Spinal cord (tissue), 10 donors: ENCODE data around the gene ZNF729. TPM values are rescaled to one million over a fixed set of nuclear protein-coding genes. Genes with fewer than 3 reads are reported as not detected.

Experiments
- DNase-seq, 6 donors: peaks; one replicate each; pipeline versions ENCODE4 v3.0.0 to v3.0.0-alpha.2; 2013 to 2015; ENCODE audit warnings: low spot score in 6 of 6, low read depth in 4 of 6
- H3K27ac ChIP-seq: one replicate; pipeline ENCODE4 v1.5.1; 2013; ENCODE audit warnings: low read depth, low read length, control low read depth
- H3K27me3 ChIP-seq: one replicate; pipeline ENCODE4 v1.6.1; 2013; ENCODE audit warnings: low read length; ENCODE audit not compliant: control insufficient read depth, insufficient read depth
- H3K36me3 ChIP-seq: one replicate; pipeline ENCODE4 v1.6.1; 2013; ENCODE audit warnings: low read length; ENCODE audit not compliant: control insufficient read depth, insufficient read depth
- H3K4me1 ChIP-seq: one replicate; pipeline ENCODE4 v1.6.1; 2013; ENCODE audit warnings: low read length; ENCODE audit not compliant: control insufficient read depth, insufficient read depth
- H3K4me3 ChIP-seq: one replicate; pipeline ENCODE4 v1.5.1; 2013; ENCODE audit warnings: low read depth, low read length, control low read depth
- H3K9me3 ChIP-seq: one replicate; pipeline ENCODE4 v1.6.1; 2013; ENCODE audit warnings: low read length; ENCODE audit not compliant: control insufficient read depth, insufficient read depth
- WGBS: methylation state at CpG from one replicate; pipeline ENCODE4 v1.1.5; 2013; ENCODE audit warnings: missing lambda C conversion rate; ENCODE audit not compliant: insufficient coverage; 5-methylcytosine and 5-hydroxymethylcytosine counted together
- polyA plus RNA-seq, 2 donors: library from polyadenylated mRNA; unstranded; fragments of 120-200 nt; gene quantifications; one replicate each; pipeline ENCODE4 v1.2.1, GENCODE V29; 2013; ENCODE audit not compliant: insufficient read length in 2 of 2
- small RNA-seq: library from RNA; depleted of rRNA; stranded (forward); fragments of <200 nt; gene quantifications from one replicate; pipeline ENCODE3, GENCODE V24; 2014; ENCODE audit warnings: low replicate concordance
- total RNA-seq, 2 donors: library from RNA; depleted of rRNA in 1 of 2; stranded (reverse); fragments of 120-200 nt in 1 of 2; fragments of >200 nt in 1 of 2; gene quantifications; one replicate each; pipeline versions ENCODE4 v1.2.3 to v1.2.4, GENCODE V29; 2013 to 2014
- donor health status: healthy.

Gene ZNF729
- total and polyA plus RNA-seq, 4 donors: 0.11 to 0.30 (median 0.17) TPM; not detected in 1

- H3K9me3 ChIP-seq: peaks cover 4% of the 10 kb centered on the region
Observed at GRCh38 chr19:22331521-22331920, 45.3 kb downstream of the ZNF729 start.

DNA sequence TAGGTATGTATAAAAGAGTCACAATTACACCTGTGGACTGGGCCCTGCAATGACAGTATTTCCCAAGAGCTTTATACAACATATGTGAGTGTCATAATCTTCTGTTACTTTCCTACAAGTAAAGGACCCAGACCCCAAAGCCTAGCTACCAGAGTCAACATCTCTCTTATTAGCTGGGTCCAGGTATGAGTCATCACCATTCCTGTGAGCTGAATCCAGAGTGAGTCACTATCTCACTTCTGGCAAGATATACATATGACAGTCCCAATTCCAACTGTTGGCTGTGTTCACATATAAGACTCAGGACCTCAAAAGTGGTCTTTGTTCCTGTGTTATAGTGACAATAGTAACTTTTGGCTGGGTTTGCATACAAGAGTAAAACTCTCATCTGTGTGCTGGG, 46.7 kb downstream of the ZNF729 start:
- peaks cover 4% of the 10 kb centered on the region for H3K9me3 ChIP-seq

More at GRCh38 chr19:22331521-22331920, 45.3 kb downstream of the ZNF729 start:
- Histone ChIP-seq H3K4me3 (no peak overlapping the region), H3K27me3 (no peaks in the 10 kb centered on the region), H3K4me1 (no peaks in the 10 kb centered on the region), H3K27ac (no peak overlapping the region), H3K36me3 (no peaks in the 10 kb centered on the region)
- no peak for DNase-seq
- 84% methylated on average over 3 of the region's 3 CpGs for WGBS

GRCh38 chr19:22335716-22336115, 49.5 kb downstream of the ZNF729 start:
- 100% methylated on average over 1 of the region's 2 CpGs for WGBS
- Histone ChIP-seq H3K4me3 (no peak overlapping the region), H3K9me3 (peaks cover 2% of the 10 kb centered on the region), H3K27ac (no peak overlapping the region), H3K4me1 (no peaks in the 10 kb centered on the region), H3K36me3 (no peaks in the 10 kb centered on the region), H3K27me3 (no peaks in the 10 kb centered on the region)
- no peak for DNase-seq

More for the DNA sequence above, 46.7 kb downstream of the ZNF729 start:
- Histone ChIP-seq H3K27me3 (no peaks in the 10 kb centered on the region), H3K4me1 (no peaks in the 10 kb centered on the region), H3K4me3 (no peak overlapping the region), H3K27ac (no peak overlapping the region), H3K36me3 (no peaks in the 10 kb centered on the region)
- no peak for DNase-seq

GRCh38 chr19:22354665-22355064, 68.4 kb downstream of the ZNF729 start:
- 68% methylated on average over 2 of the region's 2 CpGs for WGBS
- Histone ChIP-seq H3K27ac (no peak overlapping the region), H3K9me3 (peaks cover 6% of the 10 kb centered on the region)

More at GRCh38 chr19:22354665-22355064, 68.4 kb downstream of the ZNF729 start:
- Histone ChIP-seq H3K4me1 (no peaks in the 10 kb centered on the region), H3K36me3 (no peaks in the 10 kb centered on the region), H3K4me3 (no peak overlapping the region), H3K27me3 (no peaks in the 10 kb centered on the region)
- no peak for DNase-seq

Small RNA genes lying within 50 kb of the gene (small RNA-seq; reads per million reads assigned to genes)
- not detected for gene AC011494.1

Other genes with a start within 250 kb of the ZNF729 start
- 1 to 10 TPM; 2.3 to 4.5 TPM for gene ZNF257, start 234.0 kb upstream of the ZNF729 start, total RNA-seq
- gene ZNF257, start 234.0 kb upstream of the ZNF729 start, polyA plus RNA-seq: 1 to 10 TPM; 1.1 to 3.7 TPM
- 1 to 10 TPM in 1 of 2 donors, under 1 TPM in 1; 0.79 to 1.2 TPM for gene ZNF676, start 89.5 kb upstream of the ZNF729 start, total RNA-seq
- gene ZNF676, start 89.5 kb upstream of the ZNF729 start, polyA plus RNA-seq: under 1 TPM; 0.06 to 0.25 TPM
- gene ZNF98, start 135.9 kb downstream of the ZNF729 start, total RNA-seq: 1 to 10 TPM in 1 of 2 donors, under 1 TPM in 1; 0.99 to 3.0 TPM
- gene ZNF98, start 135.9 kb downstream of the ZNF729 start, polyA plus RNA-seq: 1 to 10 TPM; 1.1 to 2.1 TPM